ENCODE results near the gene MRPL11. TPM values are rescaled to one million over a fixed set of nuclear protein-coding genes. Genes with fewer than 3 reads are reported as not detected.

Gene MRPL11
- total RNA-seq, 1 experiment from 2014 or later: 105 TPM

GRCh38 chr11:66447012-66447411, 8.4 kb upstream of the MRPL11 start:
- Histone ChIP-seq H3K23ac (ENCODE audit: insufficient read length, low read depth, low read length) (no peak overlapping the region), H2AK5ac (ENCODE audit: insufficient read length, low read length) (no peak overlapping the region), H2BK20ac (ENCODE audit: low read depth, low read length, poor library complexity, severe bottlenecking) (no peak overlapping the region), H3K4ac (ENCODE audit: low read depth, low read length) (no peak overlapping the region), H3K9me3 (ENCODE audit: control insufficient read depth, low read depth, low read length) (peaks cover 20% of the 10 kb centered on the region), H3K79me2 (ENCODE audit: insufficient read depth, low read length) (no peaks in the 10 kb centered on the region), H3K56ac (ENCODE audit: insufficient read length, low read depth, low read length) (no peak overlapping the region), H2BK15ac (ENCODE audit: low read depth, low read length) (no peak overlapping the region), H4K8ac (replicated peaks; ENCODE audit: insufficient read length, low read depth, low read length) (no peak overlapping the region), H3K14ac (ENCODE audit: insufficient read depth, low read length) (no peak overlapping the region), H2BK5ac (ENCODE audit: insufficient read length, low read length) (no peak overlapping the region), H3K27me3 (ENCODE audit: insufficient read depth, low read length) (no peaks in the 10 kb centered on the region), H4K5ac (ENCODE audit: insufficient read length, low read depth, low read length) (no peak overlapping the region), H2AFZ (ENCODE audit: low read length) (no peak overlapping the region), H2BK12ac (ENCODE audit: insufficient read length, low read depth, low read length) (no peak overlapping the region), H3K23me2 (ENCODE audit: insufficient read length, low read depth, low read length, poor library complexity, severe bottlenecking) (no peaks in the 10 kb centered on the region), H3T11ph (ENCODE audit: low read length) (no peak overlapping the region), H3K79me1 (ENCODE audit: insufficient read depth, low read depth, low read length, poor library complexity, severe bottlenecking) (no peaks in the 10 kb centered on the region), H4K20me1 (ENCODE audit: control insufficient read depth, insufficient read depth, insufficient read length) (no peaks in the 10 kb centered on the region), H2BK120ac (ENCODE audit: low read depth, low read length, poor library complexity, severe bottlenecking) (no peak overlapping the region), H4K91ac (ENCODE audit: insufficient read length, low read depth, low read length) (no peak overlapping the region), H3K9ac (ENCODE audit: extremely low read depth, insufficient read length, low read length) (no peak overlapping the region), H3K27ac (ENCODE audit: insufficient read length, low read depth, low read length) (no peak overlapping the region), H3K4me2 (ENCODE audit: insufficient read depth, insufficient read length, low read length) (no peak overlapping the region), H3K4me1 (ENCODE audit: insufficient read depth, low read length) (no peaks in the 10 kb centered on the region), H3K18ac (ENCODE audit: insufficient read length, low read depth, low read length) (no peak overlapping the region)
- Mint-ChIP-seq H3K4me3 (no peak overlapping the region), H3K9me3 (peaks cover 16 to 22% of the 10 kb centered on the region in 2 experiments), H3K36me3 (ENCODE audit: insufficient read depth in 1 of 3, low read depth in 3 of 3) (peaks cover 5 to 28% (median 6%) of the 10 kb centered on the region in 3 experiments; a peak in 3 of 7 replicates), H3K4me1 (peaks cover 32 to 37% of the 10 kb centered on the region in 2 experiments), H3K27me3 (ENCODE audit: low read depth) (peaks cover 4% of the 10 kb centered on the region), H3K27ac (no peak overlapping the region; a peak in 1 of 7 replicates)
- TF ChIP-seq CTCF (conservative IDR thresholded peaks at IDR 0.05): no peak
- no peak for DNase-seq
